ENCODE data around the gene ITLN1.

Gene ITLN1

DNA sequence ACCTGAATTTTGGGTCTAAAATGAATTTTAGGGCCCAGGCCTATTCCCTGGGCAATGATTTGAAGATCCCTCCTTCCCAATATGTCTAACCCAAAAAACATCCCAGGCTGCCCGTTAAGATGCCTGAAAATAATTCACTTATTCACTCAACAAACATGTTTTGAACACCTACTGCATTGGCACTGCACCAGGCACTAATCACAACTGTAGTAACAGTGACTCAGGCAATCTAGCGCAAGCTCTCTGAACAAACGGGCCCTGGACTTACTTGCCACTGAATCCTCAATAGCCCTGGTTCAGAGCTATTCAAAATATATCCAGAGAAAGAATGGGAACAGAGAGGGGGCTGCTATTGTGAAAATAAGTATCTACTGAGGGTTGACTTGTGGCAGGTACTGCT lies 26.5 kb downstream of the ITLN1 start:
- Histone ChIP-seq H3K9ac (no peak overlapping the region), H3K4me1 (peaks cover 39% of the 10 kb centered on the region), H3K36me3 (no peaks in the 10 kb centered on the region), H3K4me2 (no peak overlapping the region), H3K27me3 (no peaks in the 10 kb centered on the region), H3K4me3 (no peak overlapping the region), H4K20me1 (no peaks in the 10 kb centered on the region), H3K27ac (no peak overlapping the region), H3K9me3 (0 out of 2 replicates have a peak, but pooled peaks cover 3% of the 10 kb centered on the region)
- no peak for TF ChIP-seq Cebpa-rat (IDR thresholded peaks at IDR 0.05)

DNA sequence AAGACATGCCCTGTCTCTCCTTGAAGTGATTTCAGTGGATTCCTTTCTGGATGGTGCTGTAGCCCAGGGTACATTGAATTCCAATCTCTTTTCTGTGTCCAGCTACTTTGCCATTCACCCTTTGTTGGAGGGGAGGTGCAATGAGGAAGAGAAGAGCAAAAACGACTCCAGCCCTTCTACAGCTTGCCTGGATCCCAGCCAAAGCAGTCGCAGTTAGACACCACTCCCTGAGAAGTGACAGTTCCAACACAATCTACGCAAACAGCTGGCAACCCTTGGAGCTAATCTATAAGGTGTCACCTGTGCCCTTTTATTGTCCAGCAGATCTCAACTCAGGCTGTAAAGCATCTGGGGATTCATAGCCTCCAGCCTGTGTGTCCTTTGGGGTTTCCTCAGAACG lies 26.9 kb downstream of the ITLN1 start:
- Histone ChIP-seq H3K4me1 (peaks cover 35% of the 10 kb centered on the region), H3K27me3 (no peaks in the 10 kb centered on the region), H3K4me3 (no peak overlapping the region), H3K27ac (no peak overlapping the region), H3K4me2 (no peak overlapping the region), H4K20me1 (no peaks in the 10 kb centered on the region), H3K9ac (no peak overlapping the region), H3K36me3 (no peaks in the 10 kb centered on the region), H3K9me3 (0 out of 2 replicates have a peak, but pooled peaks cover 3% of the 10 kb centered on the region)
- TF ChIP-seq Cebpa-rat (IDR thresholded peaks at IDR 0.05): no peak

DNA sequence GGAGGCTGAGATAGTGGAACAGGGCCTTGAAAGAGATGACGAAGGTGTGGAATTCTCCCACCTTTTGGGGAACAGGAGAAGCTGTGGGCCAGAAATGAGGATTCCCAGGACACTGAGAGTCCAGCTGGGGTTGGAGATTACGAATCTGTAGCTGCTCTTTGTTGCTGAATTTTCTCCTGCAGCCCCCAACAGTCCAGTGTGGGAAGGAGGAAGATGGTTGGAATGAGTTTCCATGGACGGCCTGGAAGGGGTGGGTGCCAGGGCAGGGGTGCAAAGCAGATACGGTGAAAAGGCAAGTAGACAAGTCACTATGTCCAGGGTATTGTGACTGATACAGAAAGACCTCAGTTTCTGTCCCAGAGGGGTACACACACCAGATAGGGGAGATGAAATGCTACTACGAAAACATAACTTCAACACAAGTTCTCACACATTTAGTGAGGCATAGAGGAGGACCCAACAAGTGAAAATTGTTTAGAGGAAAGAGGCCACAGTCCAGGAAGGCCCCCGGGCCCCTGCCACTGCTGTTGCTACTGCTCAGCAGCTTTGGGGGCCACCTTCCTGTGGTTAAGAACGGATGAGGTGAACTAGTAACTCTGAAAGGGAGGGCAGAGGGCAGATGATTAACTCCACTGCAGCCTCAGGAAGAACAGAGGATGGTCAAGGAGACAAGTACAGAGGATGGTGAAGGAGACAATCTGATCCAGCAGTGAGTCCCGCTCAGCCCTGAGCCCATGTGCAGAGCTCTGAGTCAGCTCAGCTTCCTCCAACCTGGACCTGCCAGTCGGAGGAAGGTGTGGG lies 29.6 kb downstream of the ITLN1 start:
- peaks cover 14% of the 10 kb centered on the region for H3K4me1 ChIP-seq
- no peaks in the 10 kb centered on the region for H4K20me1 ChIP-seq
- H3K27ac ChIP-seq: peak overlapping the region; percentile 10; the same call in 1 of the 2 replicates
- no peaks in the 10 kb centered on the region for H3K27me3 ChIP-seq
- H3K9me3 ChIP-seq: peaks cover 8% of the 10 kb centered on the region; the same call in 1 of the 2 replicates
- H3K9ac ChIP-seq: no peak overlapping the region
- H3K4me3 ChIP-seq: no peak overlapping the region
- no peak for TF ChIP-seq Cebpa-rat (IDR thresholded peaks at IDR 0.05)
- H3K36me3 ChIP-seq: no peaks in the 10 kb centered on the region
- H3K4me2 ChIP-seq: peak overlapping the region; percentile 65

DNA sequence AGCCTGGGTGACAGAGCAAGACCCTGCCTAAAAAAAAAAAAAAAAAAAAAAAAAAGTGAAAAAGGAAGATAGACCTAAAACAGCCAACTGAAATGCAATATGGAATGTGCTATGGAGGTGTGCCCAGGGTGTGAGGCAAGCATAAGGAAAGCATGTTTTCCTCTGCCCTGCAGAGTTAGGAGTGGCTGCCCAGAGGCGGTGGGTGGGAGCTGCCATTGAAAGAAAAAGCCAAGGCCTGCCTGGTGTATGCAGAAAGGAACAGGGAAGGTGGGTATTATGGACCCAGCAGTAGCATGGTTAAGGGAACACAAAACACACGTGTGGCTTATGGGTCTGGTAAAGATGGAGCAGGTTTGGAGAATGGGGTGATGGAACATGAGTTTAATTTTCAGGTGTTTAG lies 31.2 kb downstream of the ITLN1 start:
- peaks cover 8% of the 10 kb centered on the region; the same call in 1 of the 2 replicates for H3K9me3 ChIP-seq
- H3K4me2 ChIP-seq: no peak overlapping the region
- H3K27ac ChIP-seq: no peak overlapping the region
- TF ChIP-seq Cebpa-rat (IDR thresholded peaks at IDR 0.05): no peak
- H3K4me1 ChIP-seq: peaks cover 14% of the 10 kb centered on the region
- no peak overlapping the region for H3K9ac ChIP-seq
- H3K36me3 ChIP-seq: no peaks in the 10 kb centered on the region
- no peak overlapping the region for H3K4me3 ChIP-seq
- H3K27me3 ChIP-seq: no peaks in the 10 kb centered on the region
- H4K20me1 ChIP-seq: no peaks in the 10 kb centered on the region

DNA sequence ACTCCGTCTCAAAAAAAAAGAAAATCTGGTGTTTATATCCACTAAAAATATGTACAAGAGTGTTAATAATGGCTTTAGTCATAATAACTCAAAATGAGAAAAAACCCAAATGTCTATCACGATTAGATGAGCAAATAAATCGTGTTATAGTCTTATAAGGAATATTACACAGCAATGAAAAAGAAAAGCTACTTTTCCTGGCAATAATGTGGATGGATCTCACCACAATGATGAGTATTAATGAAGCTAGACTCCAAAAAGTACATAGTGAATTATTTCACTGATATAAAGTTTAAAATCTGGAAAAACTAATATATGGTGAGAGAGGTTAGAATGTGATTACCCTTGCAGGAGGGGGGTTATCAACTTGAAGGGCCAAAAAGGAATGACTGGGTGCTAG lies 32.0 kb downstream of the ITLN1 start:
- no peak for TF ChIP-seq Cebpa-rat (IDR thresholded peaks at IDR 0.05)
- H3K27me3 ChIP-seq: no peaks in the 10 kb centered on the region
- H3K36me3 ChIP-seq: no peaks in the 10 kb centered on the region
- no peak overlapping the region for H3K4me2 ChIP-seq
- no peak overlapping the region for H3K27ac ChIP-seq
- no peaks in the 10 kb centered on the region for H4K20me1 ChIP-seq
- peaks cover 14% of the 10 kb centered on the region for H3K4me1 ChIP-seq
- no peak overlapping the region for H3K9ac ChIP-seq
- H3K9me3 ChIP-seq: peaks cover 8% of the 10 kb centered on the region; the same call in 1 of the 2 replicates
- no peak overlapping the region for H3K4me3 ChIP-seq

DNA sequence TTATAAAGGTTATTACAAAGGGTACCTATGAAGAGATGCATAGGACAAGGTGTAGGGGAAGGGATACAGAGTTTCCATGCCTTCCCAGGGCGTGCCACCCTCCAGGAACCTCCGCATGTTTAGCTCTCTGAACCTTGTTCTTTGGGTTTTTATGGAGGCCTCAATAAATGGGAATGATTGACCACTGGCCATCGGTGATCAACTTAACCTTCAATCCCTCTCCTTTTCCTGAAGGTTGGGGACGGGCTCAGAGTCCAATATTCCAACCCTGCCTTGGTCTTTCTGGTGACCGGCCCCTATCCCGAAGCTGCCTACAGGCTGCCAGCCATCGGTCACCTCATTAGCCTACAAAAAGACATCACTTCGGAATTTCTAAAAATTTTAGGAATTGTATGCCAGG lies 34.0 kb downstream of the ITLN1 start:
- no peak overlapping the region for H3K27ac ChIP-seq
- H3K4me1 ChIP-seq: peaks cover 14% of the 10 kb centered on the region
- no peak overlapping the region for H3K9ac ChIP-seq
- H3K4me2 ChIP-seq: no peak overlapping the region
- TF ChIP-seq Cebpa-rat (IDR thresholded peaks at IDR 0.05): no peak
- peaks cover 11% of the 10 kb centered on the region; the same call in 1 of the 2 replicates for H3K9me3 ChIP-seq
- no peaks in the 10 kb centered on the region for H4K20me1 ChIP-seq
- no peak overlapping the region for H3K4me3 ChIP-seq
- H3K36me3 ChIP-seq: no peaks in the 10 kb centered on the region
- H3K27me3 ChIP-seq: no peaks in the 10 kb centered on the region

DNA sequence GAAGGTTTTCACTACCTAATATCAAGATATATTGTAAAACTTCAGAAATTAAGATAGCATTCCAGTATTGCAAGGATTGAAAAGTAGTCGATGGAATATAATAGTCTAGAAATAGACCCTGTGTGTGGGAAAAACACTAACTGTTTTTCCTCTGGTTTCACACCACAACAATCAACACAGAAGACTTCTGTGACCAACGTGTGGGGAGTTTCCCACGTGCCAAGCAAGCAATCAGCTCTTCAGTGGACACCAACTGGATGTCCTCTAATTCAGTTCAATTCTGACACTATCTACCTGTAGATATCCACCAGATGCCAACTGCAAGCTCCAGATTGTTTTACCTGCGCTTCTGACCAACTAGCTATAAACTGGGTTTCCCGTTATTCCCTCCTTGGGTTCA lies 34.4 kb downstream of the ITLN1 start:
- no peak overlapping the region for H3K4me2 ChIP-seq
- no peaks in the 10 kb centered on the region for H3K36me3 ChIP-seq
- H3K4me1 ChIP-seq: peaks cover 9% of the 10 kb centered on the region
- H3K9me3 ChIP-seq: peaks cover 15% of the 10 kb centered on the region
- no peak overlapping the region for H3K4me3 ChIP-seq
- TF ChIP-seq Cebpa-rat (IDR thresholded peaks at IDR 0.05): no peak
- H4K20me1 ChIP-seq: no peaks in the 10 kb centered on the region
- H3K27ac ChIP-seq: no peak overlapping the region
- H3K9ac ChIP-seq: no peak overlapping the region
- no peaks in the 10 kb centered on the region for H3K27me3 ChIP-seq

DNA sequence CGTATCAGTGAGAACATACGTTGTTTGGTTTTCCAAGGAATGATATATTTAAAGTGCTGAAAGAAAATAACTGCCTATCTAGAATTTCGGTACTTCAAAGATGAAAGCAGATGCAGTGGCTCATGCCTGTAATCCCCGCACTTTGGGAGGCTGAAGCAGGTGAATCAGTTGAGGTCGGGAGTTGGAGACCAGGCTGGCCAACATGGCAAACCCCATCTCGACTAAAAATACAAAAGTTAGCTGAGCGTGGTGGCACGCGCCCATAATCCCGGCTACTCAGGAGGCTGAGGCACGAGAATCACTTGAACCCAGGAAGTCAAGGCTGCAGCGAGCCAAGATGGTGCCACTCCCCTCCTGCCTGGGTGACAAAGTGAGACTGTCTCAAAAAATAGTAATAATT lies 38.7 kb downstream of the ITLN1 start:
- Histone ChIP-seq H3K4me1 (peaks cover 43% of the 10 kb centered on the region), H4K20me1 (no peaks in the 10 kb centered on the region), H3K9me3 (peaks cover 23% of the 10 kb centered on the region), H3K27ac (no peak overlapping the region), H3K4me3 (no peak overlapping the region), H3K27me3 (no peaks in the 10 kb centered on the region), H3K36me3 (no peaks in the 10 kb centered on the region), H3K4me2 (no peak overlapping the region), H3K9ac (no peak overlapping the region)
- no peak for TF ChIP-seq Cebpa-rat (IDR thresholded peaks at IDR 0.05)

DNA sequence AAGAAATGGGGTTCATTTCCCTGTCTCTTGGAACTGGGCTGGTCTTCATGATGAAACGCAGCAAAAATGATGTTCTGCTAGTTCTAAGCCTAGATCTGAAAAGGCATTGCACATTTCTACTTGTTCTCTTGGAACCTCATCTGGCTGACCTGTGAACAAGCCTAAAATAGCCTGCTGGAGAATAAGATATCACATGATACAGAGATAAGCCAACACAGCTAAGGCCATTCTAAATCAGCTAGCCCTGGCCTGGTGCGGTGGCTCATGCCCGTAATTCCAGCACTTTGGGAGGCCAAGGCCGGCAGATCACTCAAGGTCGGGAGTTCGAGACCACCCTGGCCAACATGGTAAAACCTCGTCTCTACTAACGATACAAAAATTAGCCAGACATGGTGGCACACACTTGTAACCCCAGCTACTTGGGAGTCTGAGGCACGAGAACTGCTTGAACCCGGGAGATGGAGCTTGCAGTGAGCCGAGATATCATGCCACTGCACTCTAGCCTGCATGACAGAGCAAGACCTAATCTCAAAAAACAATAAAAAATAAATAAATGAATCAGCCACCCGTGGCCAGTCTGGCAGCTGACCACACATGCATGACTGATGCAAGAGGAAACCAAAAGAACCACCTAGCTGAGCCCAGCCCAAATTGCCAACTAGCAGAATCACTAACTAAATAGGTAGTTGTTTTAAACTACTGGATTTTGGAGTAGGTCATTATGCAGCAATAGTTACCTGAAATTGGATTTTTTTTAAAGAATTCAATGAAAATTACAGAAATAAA lies 40.3 kb downstream of the ITLN1 start:
- Histone ChIP-seq H3K4me1 (peaks cover 59% of the 10 kb centered on the region), H3K4me2 (peak overlapping the region; percentile 35), H3K36me3 (no peaks in the 10 kb centered on the region), H3K9me3 (peaks cover 23% of the 10 kb centered on the region), H4K20me1 (no peaks in the 10 kb centered on the region), H3K27ac (no peak overlapping the region), H3K4me3 (peak overlapping the region; percentile 22; the same call in 1 of the 2 replicates), H3K27me3 (no peaks in the 10 kb centered on the region), H3K9ac (no peak overlapping the region)
- no peak for TF ChIP-seq Cebpa-rat (IDR thresholded peaks at IDR 0.05)

DNA sequence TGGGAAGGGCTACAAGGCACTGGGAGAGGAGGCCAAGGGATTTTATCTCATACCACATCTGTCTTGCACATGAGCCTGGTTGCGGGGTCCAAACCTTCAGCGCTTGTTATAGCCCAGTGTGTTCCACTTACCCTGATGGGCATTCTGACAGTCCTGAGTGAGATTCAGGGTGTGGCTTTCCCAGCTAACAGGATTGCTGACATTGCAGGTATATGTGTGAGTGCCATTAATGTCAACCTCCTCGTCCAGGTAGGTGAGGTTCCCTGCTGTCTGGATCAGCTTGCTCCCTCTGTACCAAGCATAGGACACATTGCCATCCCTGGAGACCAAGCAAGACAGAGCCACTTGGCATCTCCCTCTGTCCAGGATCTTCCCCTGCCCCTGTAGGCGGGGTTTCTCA lies 43.9 kb downstream of the ITLN1 start:
- Histone ChIP-seq H4K20me1 (no peaks in the 10 kb centered on the region), H3K36me3 (no peaks in the 10 kb centered on the region), H3K4me2 (peak overlapping the region; percentile 63; the same call in 1 of the 2 replicates), H3K4me1 (peaks cover 92% of the 10 kb centered on the region), H3K4me3 (no peak overlapping the region), H3K27me3 (no peaks in the 10 kb centered on the region), H3K27ac (peak overlapping the region; percentile 0), H3K9me3 (peaks cover 18% of the 10 kb centered on the region), H3K9ac (no peak overlapping the region)
- TF ChIP-seq Cebpa-rat (IDR thresholded peaks at IDR 0.05): no peak
